ENCODE measurements around the gene GLRA2.

The GLRA2 gene

GRCh38 chrX:14581081-14581480, 51.7 kb downstream of the GLRA2 start:
- H3K9ac ChIP-seq (ENCODE audit: low read length) = no peak overlapping the region
- H3K27me3 ChIP-seq (ENCODE audit: insufficient read depth, low read length, poor library complexity) = no peaks in the 10 kb centered on the region
- no peaks in the 10 kb centered on the region for H3K36me3 ChIP-seq (ENCODE audit: control insufficient read depth, insufficient read depth, low read length)
- H3K27ac ChIP-seq (ENCODE audit: low read depth, low read length) = no peak overlapping the region
- no peaks in the 10 kb centered on the region for H3K79me1 ChIP-seq (ENCODE audit: low read length)
- no peak overlapping the region for H4K5ac ChIP-seq (ENCODE audit: low read length)
- no peak overlapping the region for H2BK15ac ChIP-seq (replicated peaks; ENCODE audit: low read depth)
- no peak overlapping the region for H3K56ac ChIP-seq (ENCODE audit: low read length)
- no peak overlapping the region for H4K8ac ChIP-seq (ENCODE audit: low read depth, low read length)
- no peak overlapping the region for H2BK120ac ChIP-seq (ENCODE audit: low read depth, low read length)
- H2BK5ac ChIP-seq (ENCODE audit: low read length) = no peak overlapping the region
- no peak for DNase-seq
- H3K18ac ChIP-seq (ENCODE audit: low read length) = no peak overlapping the region
- WGBS (ENCODE audit: extremely low coverage, insufficient coverage, low lambda C conversion rate) = no CpG with 5 or more reads among the region's 8 CpGs
- H3K4ac ChIP-seq (ENCODE audit: low read depth, low read length) = no peak overlapping the region
- no peak overlapping the region for H3K4me3 ChIP-seq (ENCODE audit: low read length)
- no peaks in the 10 kb centered on the region for H3K4me1 ChIP-seq (ENCODE audit: control insufficient read depth, low read depth, low read length)
- H3K4me2 ChIP-seq (ENCODE audit: low read length) = no peak overlapping the region
- H3K79me2 ChIP-seq (ENCODE audit: control insufficient read depth, insufficient read depth, low read length) = no peaks in the 10 kb centered on the region
- no peak overlapping the region for H3K23ac ChIP-seq (ENCODE audit: low read length)
- H2AK5ac ChIP-seq (ENCODE audit: low read length) = no peak overlapping the region

- H3K9ac ChIP-seq (ENCODE audit: low read length) = no peak overlapping the region
- WGBS (ENCODE audit: extremely low coverage, insufficient coverage, low lambda C conversion rate) = no CpG with 5 or more reads among the region's 2 CpGs
- no peak overlapping the region for H3K18ac ChIP-seq (ENCODE audit: low read length)
- no peak overlapping the region for H4K5ac ChIP-seq (ENCODE audit: low read length)
- no peak overlapping the region for H3K4me3 ChIP-seq (ENCODE audit: low read length)
- H3K27me3 ChIP-seq (ENCODE audit: insufficient read depth, low read length, poor library complexity) = no peaks in the 10 kb centered on the region
- no peak overlapping the region for H3K4ac ChIP-seq (ENCODE audit: low read depth, low read length)
- H3K23ac ChIP-seq (ENCODE audit: low read length) = no peak overlapping the region
- no peak overlapping the region for H2BK15ac ChIP-seq (replicated peaks; ENCODE audit: low read depth)
- H3K56ac ChIP-seq (ENCODE audit: low read length) = no peak overlapping the region
- no peaks in the 10 kb centered on the region for H3K4me1 ChIP-seq (ENCODE audit: control insufficient read depth, low read depth, low read length)
- no peaks in the 10 kb centered on the region for H3K36me3 ChIP-seq (ENCODE audit: control insufficient read depth, insufficient read depth, low read length)
- H2AK5ac ChIP-seq (ENCODE audit: low read length) = no peak overlapping the region
- no peaks in the 10 kb centered on the region for H3K79me2 ChIP-seq (ENCODE audit: control insufficient read depth, insufficient read depth, low read length)
- no peak overlapping the region for H3K27ac ChIP-seq (ENCODE audit: low read depth, low read length)
- no peak overlapping the region for H3K4me2 ChIP-seq (ENCODE audit: low read length)
- H2BK5ac ChIP-seq (ENCODE audit: low read length) = no peak overlapping the region
- H2BK120ac ChIP-seq (ENCODE audit: low read depth, low read length) = no peak overlapping the region
- no peak overlapping the region for H4K8ac ChIP-seq (ENCODE audit: low read depth, low read length)
- DNase-seq = no peak
- no peaks in the 10 kb centered on the region for H3K79me1 ChIP-seq (ENCODE audit: low read length)
Observed at GRCh38 chrX:14584548-14584947, 55.2 kb downstream of the GLRA2 start.

GRCh38 chrX:14590216-14590615, 60.9 kb downstream of the GLRA2 start:
- WGBS (ENCODE audit: extremely low coverage, insufficient coverage, low lambda C conversion rate) = no CpG with 5 or more reads among the region's 2 CpGs
- Histone ChIP-seq H2BK5ac (ENCODE audit: low read length) (no peak overlapping the region), H3K36me3 (ENCODE audit: control insufficient read depth, insufficient read depth, low read length) (no peaks in the 10 kb centered on the region), H3K56ac (ENCODE audit: low read length) (no peak overlapping the region), H3K27ac (ENCODE audit: low read depth, low read length) (no peak overlapping the region), H3K79me1 (ENCODE audit: low read length) (no peaks in the 10 kb centered on the region), H3K4me1 (ENCODE audit: control insufficient read depth, low read depth, low read length) (no peaks in the 10 kb centered on the region), H4K5ac (ENCODE audit: low read length) (no peak overlapping the region), H4K8ac (ENCODE audit: low read depth, low read length) (no peak overlapping the region), H3K18ac (ENCODE audit: low read length) (no peak overlapping the region), H2AK5ac (ENCODE audit: low read length) (no peak overlapping the region), H2BK120ac (ENCODE audit: low read depth, low read length) (no peak overlapping the region), H3K4me2 (ENCODE audit: low read length) (no peak overlapping the region), H3K4me3 (ENCODE audit: low read length) (no peak overlapping the region), H3K9ac (ENCODE audit: low read length) (no peak overlapping the region), H3K23ac (ENCODE audit: low read length) (no peak overlapping the region), H3K4ac (ENCODE audit: low read depth, low read length) (no peak overlapping the region), H3K79me2 (ENCODE audit: control insufficient read depth, insufficient read depth, low read length) (no peaks in the 10 kb centered on the region), H2BK15ac (replicated peaks; ENCODE audit: low read depth) (no peak overlapping the region), H3K27me3 (ENCODE audit: insufficient read depth, low read length, poor library complexity) (no peaks in the 10 kb centered on the region)
- DNase-seq = no peak

GRCh38 chrX:14590693-14591424, 61.5 kb downstream of the GLRA2 start:
- no peak overlapping the region for H3K4me2 ChIP-seq (ENCODE audit: low read length)
- H3K27me3 ChIP-seq (ENCODE audit: insufficient read depth, low read length, poor library complexity) = no peaks in the 10 kb centered on the region
- H4K8ac ChIP-seq (ENCODE audit: low read depth, low read length) = no peak overlapping the region
- no CpG with 5 or more reads among the region's 7 CpGs for WGBS (ENCODE audit: extremely low coverage, insufficient coverage, low lambda C conversion rate)
- H2BK15ac ChIP-seq (replicated peaks; ENCODE audit: low read depth) = no peak overlapping the region
- H3K4ac ChIP-seq (ENCODE audit: low read depth, low read length) = no peak overlapping the region
- no peaks in the 10 kb centered on the region for H3K4me1 ChIP-seq (ENCODE audit: control insufficient read depth, low read depth, low read length)
- H3K9ac ChIP-seq (ENCODE audit: low read length) = no peak overlapping the region
- no peak overlapping the region for H4K5ac ChIP-seq (ENCODE audit: low read length)
- H2AK5ac ChIP-seq (ENCODE audit: low read length) = no peak overlapping the region
- H3K27ac ChIP-seq (ENCODE audit: low read depth, low read length) = no peak overlapping the region
- H3K79me1 ChIP-seq (ENCODE audit: low read length) = no peaks in the 10 kb centered on the region
- H3K4me3 ChIP-seq (ENCODE audit: low read length) = no peak overlapping the region
- H2BK120ac ChIP-seq (ENCODE audit: low read depth, low read length) = no peak overlapping the region
- H3K36me3 ChIP-seq (ENCODE audit: control insufficient read depth, insufficient read depth, low read length) = no peaks in the 10 kb centered on the region
- no peak for DNase-seq
- no peaks in the 10 kb centered on the region for H3K79me2 ChIP-seq (ENCODE audit: control insufficient read depth, insufficient read depth, low read length)
- no peak overlapping the region for H2BK5ac ChIP-seq (ENCODE audit: low read length)
- H3K56ac ChIP-seq (ENCODE audit: low read length) = no peak overlapping the region
- no peak overlapping the region for H3K23ac ChIP-seq (ENCODE audit: low read length)
- no peak overlapping the region for H3K18ac ChIP-seq (ENCODE audit: low read length)

- Histone ChIP-seq H3K27me3 (ENCODE audit: insufficient read depth, low read length, poor library complexity) (no peaks in the 10 kb centered on the region), H3K18ac (ENCODE audit: low read length) (no peak overlapping the region), H3K9ac (ENCODE audit: low read length) (no peak overlapping the region), H3K4me2 (ENCODE audit: low read length) (no peak overlapping the region), H2BK120ac (ENCODE audit: low read depth, low read length) (no peak overlapping the region), H3K4me3 (ENCODE audit: low read length) (no peak overlapping the region), H3K23ac (ENCODE audit: low read length) (no peak overlapping the region), H3K36me3 (ENCODE audit: control insufficient read depth, insufficient read depth, low read length) (no peaks in the 10 kb centered on the region), H3K4me1 (ENCODE audit: control insufficient read depth, low read depth, low read length) (no peaks in the 10 kb centered on the region), H3K27ac (ENCODE audit: low read depth, low read length) (no peak overlapping the region), H3K79me2 (ENCODE audit: control insufficient read depth, insufficient read depth, low read length) (no peaks in the 10 kb centered on the region), H3K56ac (ENCODE audit: low read length) (no peak overlapping the region), H3K79me1 (ENCODE audit: low read length) (no peaks in the 10 kb centered on the region), H4K8ac (ENCODE audit: low read depth, low read length) (no peak overlapping the region), H3K4ac (ENCODE audit: low read depth, low read length) (no peak overlapping the region), H4K5ac (ENCODE audit: low read length) (no peak overlapping the region), H2BK5ac (ENCODE audit: low read length) (no peak overlapping the region), H2AK5ac (ENCODE audit: low read length) (no peak overlapping the region), H2BK15ac (replicated peaks; ENCODE audit: low read depth) (no peak overlapping the region)
- WGBS (ENCODE audit: extremely low coverage, insufficient coverage, low lambda C conversion rate) = no CpG with 5 or more reads among the region's 2 CpGs
- no peak for DNase-seq
Observed at GRCh38 chrX:14591976-14592375, 62.6 kb downstream of the GLRA2 start.

GRCh38 chrX:14594521-14594920, 65.2 kb downstream of the GLRA2 start:
- Histone ChIP-seq H4K5ac (ENCODE audit: low read length) (no peak overlapping the region), H3K79me2 (ENCODE audit: control insufficient read depth, insufficient read depth, low read length) (no peaks in the 10 kb centered on the region), H3K18ac (ENCODE audit: low read length) (no peak overlapping the region), H3K27ac (ENCODE audit: low read depth, low read length) (no peak overlapping the region), H4K8ac (ENCODE audit: low read depth, low read length) (no peak overlapping the region), H3K4me2 (ENCODE audit: low read length) (no peak overlapping the region), H3K56ac (ENCODE audit: low read length) (no peak overlapping the region), H3K4ac (ENCODE audit: low read depth, low read length) (no peak overlapping the region), H3K23ac (ENCODE audit: low read length) (no peak overlapping the region), H3K4me3 (ENCODE audit: low read length) (no peak overlapping the region), H3K9ac (ENCODE audit: low read length) (no peak overlapping the region), H3K36me3 (ENCODE audit: control insufficient read depth, insufficient read depth, low read length) (no peaks in the 10 kb centered on the region), H2BK120ac (ENCODE audit: low read depth, low read length) (no peak overlapping the region), H2AK5ac (ENCODE audit: low read length) (no peak overlapping the region), H3K27me3 (ENCODE audit: insufficient read depth, low read length, poor library complexity) (no peaks in the 10 kb centered on the region), H2BK5ac (ENCODE audit: low read length) (no peak overlapping the region), H3K79me1 (ENCODE audit: low read length) (no peaks in the 10 kb centered on the region), H3K4me1 (ENCODE audit: control insufficient read depth, low read depth, low read length) (no peaks in the 10 kb centered on the region), H2BK15ac (replicated peaks; ENCODE audit: low read depth) (no peak overlapping the region)
- DNase-seq = no peak

Measured in mesendoderm (in vitro differentiated cells).